Measurements from ENCODE around the gene CNTN4. TPM values are rescaled to one million over a fixed set of nuclear protein-coding genes. Genes with fewer than 3 reads are reported as not detected.

The CNTN4 gene
- total RNA-seq, 4 donors from 2014 or later, result 5.8 to 15.5 (median 9.0) TPM

- TF ChIP-seq POLR2AphosphoS5 (IDR thresholded peaks at IDR 0.05) (no peak), CTCF (IDR thresholded peaks at IDR 0.05) (no peak), POLR2A (IDR thresholded peaks at IDR 0.05) (no peak), EP300 (IDR thresholded peaks at IDR 0.05) (no peak)
- H3K36me3 ChIP-seq, result no peaks in the 10 kb centered on the region
- H3K4me1 ChIP-seq, result no peaks in the 10 kb centered on the region
- H3K27ac ChIP-seq, result no peak overlapping the region
- WGBS, 2 donors (ENCODE audit: low coverage in 1 of 2), result 63 to 76% methylated on average over 4 to 5 of the region's 5 CpGs
- no peak overlapping the region for H3K4me3 ChIP-seq
- H3K9me3 ChIP-seq, result no peaks in the 10 kb centered on the region
- ATAC-seq, result no peak
- no peaks in the 10 kb centered on the region for H3K27me3 ChIP-seq
Measured at GRCh38 chr3:3074551-3075257, 976.0 kb downstream of the CNTN4 start.

GRCh38 chr3:3080309-3080708 lies 981.6 kb downstream of the CNTN4 start:
- H3K4me3 ChIP-seq, result no peak overlapping the region
- 35 to 70% methylated on average over 2 to 5 of the region's 5 CpGs for WGBS, 2 donors (ENCODE audit: low coverage in 1 of 2)
- TF ChIP-seq EP300 (IDR thresholded peaks at IDR 0.05) (no peak), POLR2A (IDR thresholded peaks at IDR 0.05) (no peak), CTCF (IDR thresholded peaks at IDR 0.05) (no peak), POLR2AphosphoS5 (IDR thresholded peaks at IDR 0.05) (no peak)

GRCh38 chr3:3081381-3082233 lies 982.9 kb downstream of the CNTN4 start:
- no peaks in the 10 kb centered on the region for H3K36me3 ChIP-seq
- ATAC-seq, result no peak
- no peaks in the 10 kb centered on the region for H3K27me3 ChIP-seq
- TF ChIP-seq EP300 (IDR thresholded peaks at IDR 0.05) (no peak), POLR2AphosphoS5 (IDR thresholded peaks at IDR 0.05) (no peak), POLR2A (IDR thresholded peaks at IDR 0.05) (no peak), CTCF (IDR thresholded peaks at IDR 0.05) (no peak)
- no peak overlapping the region for H3K27ac ChIP-seq
- H3K4me1 ChIP-seq, result no peaks in the 10 kb centered on the region
- H3K4me3 ChIP-seq, result no peak overlapping the region
- 68% methylated on average over 4 to 9 of the region's 9 CpGs for WGBS, 2 donors (ENCODE audit: low coverage in 1 of 2)
- H3K9me3 ChIP-seq, result no peaks in the 10 kb centered on the region

More at GRCh38 chr3:3080309-3080708, 981.6 kb downstream of the CNTN4 start:
- Histone ChIP-seq H3K4me1 (no peaks in the 10 kb centered on the region), H3K27ac (no peak overlapping the region), H3K27me3 (no peaks in the 10 kb centered on the region), H3K36me3 (no peaks in the 10 kb centered on the region), H3K9me3 (no peaks in the 10 kb centered on the region)
- no peak for ATAC-seq

GRCh38 chr3:3082234-3082924 lies 983.7 kb downstream of the CNTN4 start:
- no peak for TF ChIP-seq EP300 (IDR thresholded peaks at IDR 0.05)
- no peak for TF ChIP-seq POLR2AphosphoS5 (IDR thresholded peaks at IDR 0.05)
- TF ChIP-seq CTCF (IDR thresholded peaks at IDR 0.05), result no peak
- no peak for TF ChIP-seq POLR2A (IDR thresholded peaks at IDR 0.05)
- WGBS, 2 donors (ENCODE audit: low coverage in 1 of 2), result 70 to 85% methylated on average over 2 of the region's 2 CpGs
- H3K27me3 ChIP-seq, result no peaks in the 10 kb centered on the region
- no peaks in the 10 kb centered on the region for H3K9me3 ChIP-seq
- no peak overlapping the region for H3K4me3 ChIP-seq
- no peaks in the 10 kb centered on the region for H3K36me3 ChIP-seq
- no peak for ATAC-seq
- H3K4me1 ChIP-seq, result no peaks in the 10 kb centered on the region
- H3K27ac ChIP-seq, result no peak overlapping the region

Measured in gastroesophageal sphincter (tissue), 4 donors.